ENCODE measurements around the gene INCENP. TPM values are rescaled to one million over a fixed set of nuclear protein-coding genes. Genes with fewer than 3 reads are reported as not detected.
"Not testable (repeated sequence)": the region's sequence is repeated elsewhere in the genome, so short reads cannot be mapped to it uniquely, and the experiment has no call there.

INCENP gene
- total and polyA plus RNA-seq, 11 donors = 2.0 to 22.8 (median 12.5) TPM

DNA sequence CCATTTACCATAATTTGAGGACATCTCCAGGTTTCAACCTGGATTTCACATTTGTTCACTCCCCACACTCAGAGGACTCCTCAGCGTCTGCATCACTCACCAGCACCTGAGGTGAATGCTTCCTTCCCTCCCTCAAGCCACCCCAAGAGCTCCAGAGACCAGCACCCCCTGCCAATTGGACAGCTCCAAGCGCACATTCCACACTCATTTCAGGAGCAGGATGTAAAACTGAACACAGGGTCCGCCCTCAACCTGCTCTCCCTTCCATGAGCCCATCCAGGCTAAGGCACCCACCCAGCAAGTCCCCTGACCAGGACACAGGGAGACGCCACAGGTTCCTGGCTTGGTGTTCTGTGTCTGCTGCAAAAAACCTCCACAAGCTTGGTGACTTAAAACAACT lies 70.1 kb downstream of the INCENP start:
- intact Hi-C loops (cut with DNase I) = no loop called here
- Histone ChIP-seq H3K36me3 (no peaks in the 10 kb centered on the region), H3K4me3 (no peak overlapping the region), H3K27me3 (peaks cover 0 to 54% (median 6%) of the 10 kb centered on the region in 9 donors), H3K27ac (no peak overlapping the region), H3K4me1 (no peaks in the 10 kb centered on the region), H3K9me3 (no peaks in the 10 kb centered on the region)
- ATAC-seq (no peak), DNase-seq (no peak)
- WGBS, 4 donors = 48 to 73% (median 67%) methylated on average over 2 to 4 of the region's 4 CpGs
- TF ChIP-seq, protein P1, sequence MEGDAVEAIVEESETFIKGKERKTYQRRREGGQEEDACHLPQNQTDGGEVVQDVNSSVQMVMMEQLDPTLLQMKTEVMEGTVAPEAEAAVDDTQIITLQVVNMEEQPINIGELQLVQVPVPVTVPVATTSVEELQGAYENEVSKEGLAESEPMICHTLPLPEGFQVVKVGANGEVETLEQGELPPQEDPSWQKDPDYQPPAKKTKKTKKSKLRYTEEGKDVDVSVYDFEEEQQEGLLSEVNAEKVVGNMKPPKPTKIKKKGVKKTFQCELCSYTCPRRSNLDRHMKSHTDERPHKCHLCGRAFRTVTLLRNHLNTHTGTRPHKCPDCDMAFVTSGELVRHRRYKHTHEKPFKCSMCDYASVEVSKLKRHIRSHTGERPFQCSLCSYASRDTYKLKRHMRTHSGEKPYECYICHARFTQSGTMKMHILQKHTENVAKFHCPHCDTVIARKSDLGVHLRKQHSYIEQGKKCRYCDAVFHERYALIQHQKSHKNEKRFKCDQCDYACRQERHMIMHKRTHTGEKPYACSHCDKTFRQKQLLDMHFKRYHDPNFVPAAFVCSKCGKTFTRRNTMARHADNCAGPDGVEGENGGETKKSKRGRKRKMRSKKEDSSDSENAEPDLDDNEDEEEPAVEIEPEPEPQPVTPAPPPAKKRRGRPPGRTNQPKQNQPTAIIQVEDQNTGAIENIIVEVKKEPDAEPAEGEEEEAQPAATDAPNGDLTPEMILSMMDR (IDR thresholded peaks at IDR 0.05) = no peak
- no peak for TF ChIP-seq POLR2A (IDR thresholded peaks at IDR 0.05)

DNA sequence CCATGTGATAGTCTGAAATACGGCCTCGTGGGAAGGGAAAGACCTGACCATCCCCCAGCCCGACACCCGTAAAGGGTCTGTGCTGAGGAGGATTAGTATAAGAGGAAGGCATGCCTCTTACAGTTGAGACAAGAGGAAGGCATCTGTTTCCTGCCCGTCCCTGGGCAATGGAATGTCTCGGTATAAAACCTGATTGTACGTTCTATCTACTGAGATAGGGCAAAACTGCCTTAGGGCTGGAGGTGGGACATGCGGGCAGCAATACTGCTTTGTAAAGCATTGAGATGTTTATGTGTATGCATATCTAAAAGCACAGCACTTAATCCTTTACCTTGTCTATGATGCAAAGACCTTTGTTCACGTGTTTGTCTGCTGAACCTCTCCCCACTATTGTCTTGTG lies 71.2 kb downstream of the INCENP start:
- ATAC-seq = not testable (repeated sequence)
- peaks cover 0 to 51% (median 4%) of the 10 kb centered on the region in 9 donors for H3K27me3 ChIP-seq
- WGBS, 4 donors = 12 to 60% (median 20%) methylated on average over 1 to 5 of the region's 9 CpGs

DNA sequence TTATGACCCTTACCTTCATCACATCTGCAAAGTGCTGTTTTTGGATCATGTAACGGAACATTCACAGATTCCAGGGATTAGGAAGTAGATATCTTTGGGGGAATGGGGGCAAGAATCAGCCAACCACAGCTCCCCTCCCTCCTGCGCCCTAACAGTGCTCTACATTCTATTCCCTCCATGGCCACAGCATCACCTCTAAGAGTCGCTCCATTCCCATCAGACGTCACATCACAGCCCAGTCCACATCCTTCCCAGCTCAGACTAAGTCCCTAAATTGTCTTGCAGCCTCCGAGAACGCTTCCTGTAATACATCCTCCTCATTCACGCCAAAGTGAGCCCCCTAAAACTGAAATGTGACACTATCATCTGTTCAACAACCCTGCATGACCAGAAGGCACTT lies 72.1 kb downstream of the INCENP start:
- peaks cover 0 to 45% (median 2%) of the 10 kb centered on the region in 9 donors for H3K27me3 ChIP-seq

More for the DNA sequence above, 71.2 kb downstream of the INCENP start:
- intact Hi-C loops (cut with DNase I); H3K9me3 ChIP-seq; H3K27ac ChIP-seq; H3K36me3 ChIP-seq; H3K4me3 ChIP-seq; DNase-seq; H3K4me1 ChIP-seq: not testable (repeated sequence)

DNA sequence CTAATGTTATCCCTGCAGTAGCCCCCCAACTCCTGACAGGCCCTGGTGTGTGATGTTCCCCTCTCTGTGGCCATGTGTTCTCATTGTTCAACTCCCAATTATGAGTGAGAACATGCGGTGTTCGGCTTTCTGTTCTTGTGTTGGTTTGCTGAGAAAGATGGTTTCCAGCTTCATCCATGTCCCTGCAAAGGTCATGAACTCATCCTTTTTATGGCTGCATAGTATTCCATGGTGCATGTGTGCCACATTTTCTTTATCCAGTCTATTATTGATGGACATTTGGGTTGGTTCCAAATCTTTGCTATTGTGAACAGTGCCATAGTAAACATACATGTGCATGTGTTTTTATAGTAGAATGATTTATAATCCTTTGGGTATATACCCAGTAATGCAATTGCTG lies 73.6 kb downstream of the INCENP start:
- H3K4me1 ChIP-seq; H3K36me3 ChIP-seq; DNase-seq; intact Hi-C loops (cut with DNase I); H3K4me3 ChIP-seq; ATAC-seq; H3K9me3 ChIP-seq; H3K27ac ChIP-seq: not testable (repeated sequence)
- peaks cover 0 to 42% (median 2%) of the 10 kb centered on the region in 9 donors for H3K27me3 ChIP-seq
- WGBS, 4 donors = 69 to 96% (median 78%) methylated on average over 2 of the region's 2 CpGs

More for the DNA sequence above, 72.1 kb downstream of the INCENP start:
- intact Hi-C loops (cut with DNase I) = no loop called here
- TF ChIP-seq, protein P1 (IDR thresholded peaks at IDR 0.05) = no peak
- TF ChIP-seq POLR2A (IDR thresholded peaks at IDR 0.05) = no peak
- Histone ChIP-seq H3K4me3 (no peak overlapping the region), H3K36me3 (no peaks in the 10 kb centered on the region), H3K27ac (no peak overlapping the region), H3K4me1 (no peaks in the 10 kb centered on the region), H3K9me3 (no peaks in the 10 kb centered on the region)
- no peak for ATAC-seq
- no peak for DNase-seq
- WGBS, 4 donors = 53 to 68% (median 56%) methylated on average over 7 of the region's 7 CpGs

DNA sequence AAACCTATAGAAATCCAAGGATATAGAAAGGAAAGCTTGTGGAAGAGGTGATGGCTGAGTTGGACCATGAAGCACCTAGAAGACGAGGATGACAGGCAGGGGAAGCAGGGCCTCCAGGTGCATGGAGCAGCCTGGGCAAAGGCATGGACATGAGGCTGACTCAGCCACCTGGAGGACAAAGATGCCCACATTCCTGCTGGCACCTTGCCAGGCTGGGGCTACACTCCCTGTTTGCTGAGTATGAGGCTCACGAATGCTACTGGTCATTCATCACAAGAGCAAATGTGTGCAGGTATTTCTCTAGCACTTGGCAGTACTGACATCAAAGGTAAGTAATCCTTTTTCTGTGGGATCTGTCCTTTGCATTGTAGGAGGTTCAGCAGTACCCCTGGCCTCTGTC lies 77.6 kb downstream of the INCENP start:
- ATAC-seq = no peak
- intact Hi-C loops (cut with DNase I) = no loop called here
- no peaks in the 10 kb centered on the region for H3K9me3 ChIP-seq
- WGBS, 4 donors = 63 to 83% (median 71%) methylated on average over 2 of the region's 2 CpGs
- peaks cover 0 to 17% (median 0%) of the 10 kb centered on the region in 9 donors for H3K27me3 ChIP-seq
- TF ChIP-seq, protein P1 (IDR thresholded peaks at IDR 0.05) = no peak
- no peak for TF ChIP-seq POLR2A (IDR thresholded peaks at IDR 0.05)
- no peaks in the 10 kb centered on the region for H3K36me3 ChIP-seq
- DNase-seq = no peak
- H3K27ac ChIP-seq = no peak overlapping the region
- H3K4me3 ChIP-seq = no peak overlapping the region
- no peaks in the 10 kb centered on the region for H3K4me1 ChIP-seq

Other genes with a start within 250 kb of the INCENP start
- 100 to 1,000 TPM in 3 of 9 donors, 10 to 100 TPM in 6; 53.2 to 147 (median 79.6) TPM for gene FADS3, start 232.5 kb upstream of the INCENP start, total RNA-seq
- gene FADS3, start 232.5 kb upstream of the INCENP start, polyA plus RNA-seq = 100 to 1,000 TPM in 1 of 2 donors, 10 to 100 TPM in 1; 65.6 to 237 TPM
- gene RAB3IL1, start 206.4 kb upstream of the INCENP start, total RNA-seq = 10 to 100 TPM in 3 of 9 donors, 1 to 10 TPM in 6; 4.7 to 22.0 (median 7.7) TPM
- 1 to 10 TPM; 6.0 to 7.5 TPM for gene RAB3IL1, start 206.4 kb upstream of the INCENP start, polyA plus RNA-seq
- 1 to 10 TPM in 4 of 9 donors, under 1 TPM in 5; 0.64 to 4.4 (median 0.94) TPM for gene BEST1, start 173.7 kb upstream of the INCENP start, total RNA-seq
- 1 to 10 TPM; 2.1 to 2.8 TPM for gene BEST1, start 173.7 kb upstream of the INCENP start, polyA plus RNA-seq
- 1,000 to 10,000 TPM; 1,764 to 5,397 (median 2,454) TPM for gene FTH1, start 156.4 kb upstream of the INCENP start, total RNA-seq
- gene FTH1, start 156.4 kb upstream of the INCENP start, polyA plus RNA-seq = 1,000 to 10,000 TPM; 2,334 to 3,498 TPM
- gene SCGB1D1, start 66.2 kb downstream of the INCENP start, total RNA-seq = not detected
- gene SCGB1D1, start 66.2 kb downstream of the INCENP start, polyA plus RNA-seq = not detected
- gene SCGB2A1, start 84.7 kb downstream of the INCENP start, total RNA-seq = not detected
- gene SCGB2A1, start 84.7 kb downstream of the INCENP start, polyA plus RNA-seq = not detected
- 1 to 10 TPM in 4 of 9 donors, under 1 TPM in 1, not detected in 4; 0.67 to 3.8 (median 1.5) TPM for gene SCGB1D2, start 118.2 kb downstream of the INCENP start, total RNA-seq
- gene SCGB1D2, start 118.2 kb downstream of the INCENP start, polyA plus RNA-seq = 1 to 10 TPM in 1 of 2 donors, under 1 TPM in 1; 0.36 to 3.1 TPM
- gene SCGB2A2, start 146.1 kb downstream of the INCENP start, total RNA-seq = not detected
- gene SCGB2A2, start 146.1 kb downstream of the INCENP start, polyA plus RNA-seq = not detected
- not detected for gene SCGB1D4, start 175.1 kb downstream of the INCENP start, total RNA-seq
- not detected for gene SCGB1D4, start 175.1 kb downstream of the INCENP start, polyA plus RNA-seq
- 10 to 100 TPM in 1 of 9 donors, 1 to 10 TPM in 8; 1.4 to 13.2 (median 3.2) TPM for gene ASRGL1, start 213.4 kb downstream of the INCENP start, total RNA-seq
- 1 to 10 TPM; 1.9 to 6.2 TPM for gene ASRGL1, start 213.4 kb downstream of the INCENP start, polyA plus RNA-seq

All from heart left ventricle (tissue), 16 donors.